Activated CD8-positive, alpha-beta memory T cell treated with anti-CD3 and anti-CD28 coated beads, Interleukin-2, amount 50 U/mL, for 1 hour (primary cell): ENCODE data around the gene EIF2AK2.

Source experiments
- DNase-seq: peaks from one replicate; pipeline ENCODE4 v3.0.0-alpha.2; 2020; ENCODE audit errors: extremely low read depth

Gene EIF2AK2

GRCh38 chr2:37100054-37100453 lies 56.7 kb downstream of the EIF2AK2 start:
- DNase-seq, result no peak

- no peak for DNase-seq
These were observed 58.2 kb downstream of the EIF2AK2 start for GRCh38 chr2:37098416-37099118.

GRCh38 chr2:37096568-37096967 lies 60.2 kb downstream of the EIF2AK2 start:
- no peak for DNase-seq

GRCh38 chr2:37091873-37092272 lies 64.9 kb downstream of the EIF2AK2 start:
- no peak for DNase-seq

- no peak for DNase-seq
These were observed 66.7 kb downstream of the EIF2AK2 start for GRCh38 chr2:37090019-37090477.

DNA sequence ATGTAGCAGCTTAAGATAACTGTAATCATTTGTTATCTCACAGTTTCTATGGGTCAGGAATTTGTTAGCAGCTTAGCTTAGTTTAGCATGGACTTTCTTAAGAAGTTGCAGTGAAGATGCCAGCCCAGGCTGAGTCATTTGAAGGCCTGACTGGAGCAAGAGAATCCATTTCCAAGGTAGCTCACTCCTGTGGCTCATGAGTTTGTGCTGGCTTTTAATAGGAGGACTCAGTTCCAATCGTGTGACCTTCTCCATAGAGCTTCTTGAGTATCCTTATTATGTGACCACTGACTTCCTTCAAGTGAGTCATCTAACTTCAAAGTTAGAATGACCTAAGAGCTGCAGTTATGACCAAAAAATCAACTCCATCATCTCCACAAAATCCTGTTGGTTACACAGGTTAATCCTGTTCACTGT lies 71.0 kb downstream of the EIF2AK2 start:
- DNase-seq, result no peak

DNA sequence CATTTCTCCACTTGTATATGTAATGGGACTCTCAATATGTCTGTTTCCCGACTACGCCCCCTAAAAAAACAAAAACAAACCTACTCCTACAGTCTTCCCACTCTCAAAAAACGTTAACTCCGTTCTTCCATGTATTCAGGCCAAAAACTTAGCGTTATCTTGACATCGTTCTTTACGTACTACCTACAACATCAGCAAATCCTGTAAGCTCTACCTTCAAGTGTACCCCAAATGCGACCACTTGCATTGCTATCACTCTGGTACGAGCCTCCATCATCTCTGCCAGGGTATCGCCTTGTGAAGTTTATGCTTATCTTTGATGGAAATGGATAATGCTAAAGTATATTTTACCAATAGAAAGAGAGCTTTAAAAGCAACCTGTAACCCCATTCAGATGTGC lies 72.0 kb downstream of the EIF2AK2 start:
- no peak for DNase-seq

DNA sequence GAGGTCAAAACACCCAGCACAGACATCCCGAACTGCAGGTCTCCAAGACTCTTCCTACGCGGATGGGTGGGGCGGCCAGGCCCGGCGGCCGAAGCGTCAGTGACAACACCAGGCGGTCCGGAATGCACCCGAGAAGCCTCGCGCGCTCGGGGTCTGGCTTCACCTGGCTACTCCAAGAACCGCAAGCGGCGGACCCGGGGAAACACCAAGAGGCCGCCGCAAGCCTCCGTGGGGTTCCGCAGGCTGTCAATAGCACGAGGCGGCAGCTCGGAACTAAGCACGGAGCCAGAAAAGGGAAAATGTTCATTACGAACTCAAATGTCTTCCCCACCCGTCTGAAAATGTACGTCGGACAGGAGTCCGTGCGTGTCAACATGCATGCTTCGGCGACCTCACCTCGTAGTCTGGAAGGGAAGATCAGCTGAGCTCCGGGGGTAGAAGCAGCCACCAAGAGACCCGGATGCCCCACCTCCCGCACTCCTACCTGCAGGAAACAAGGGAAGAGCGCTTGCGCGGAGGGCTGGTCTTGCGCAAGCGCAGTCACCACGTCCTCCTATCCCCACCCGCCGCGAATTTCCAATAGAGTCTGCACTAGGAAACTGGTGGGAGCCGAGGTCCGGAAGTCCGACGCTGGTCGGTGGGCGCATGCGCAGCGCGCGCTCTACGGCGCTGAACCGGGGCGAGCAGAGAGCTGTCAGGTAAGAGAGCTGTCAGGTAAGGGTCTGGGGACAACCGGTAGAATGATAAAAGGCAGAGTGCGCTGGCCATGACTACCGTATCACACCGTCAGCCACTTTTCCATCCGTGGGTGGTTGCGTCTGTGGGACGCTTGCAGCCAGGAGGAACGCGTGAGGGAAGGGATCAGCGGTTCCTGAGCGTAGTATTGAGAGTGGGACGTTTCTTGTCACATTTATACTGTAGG lies 72.6 kb downstream of the EIF2AK2 start, which contains the start of the genes GPATCH11 and HEATR5B:
GPATCH11 (plus strand) TSS at position 646 of the 922 bp plus-strand sequence. CDS start 3,864 bp downstream, outside the sequence.
HEATR5B (minus strand) TSS at position 500 of the 922 bp plus-strand sequence. CDS start 958 bp downstream, outside the sequence.
- peak; percentile 87 for DNase-seq

- DNase-seq, result no peak
These were observed 76.1 kb downstream of the EIF2AK2 start for GRCh38 chr2:37080689-37081088.

- DNase-seq, result no peak
These were observed 76.5 kb downstream of the EIF2AK2 start for GRCh38 chr2:37080266-37080665.

- no peak for DNase-seq
These were observed 85.8 kb downstream of the EIF2AK2 start for GRCh38 chr2:37070931-37071330.

DNA sequence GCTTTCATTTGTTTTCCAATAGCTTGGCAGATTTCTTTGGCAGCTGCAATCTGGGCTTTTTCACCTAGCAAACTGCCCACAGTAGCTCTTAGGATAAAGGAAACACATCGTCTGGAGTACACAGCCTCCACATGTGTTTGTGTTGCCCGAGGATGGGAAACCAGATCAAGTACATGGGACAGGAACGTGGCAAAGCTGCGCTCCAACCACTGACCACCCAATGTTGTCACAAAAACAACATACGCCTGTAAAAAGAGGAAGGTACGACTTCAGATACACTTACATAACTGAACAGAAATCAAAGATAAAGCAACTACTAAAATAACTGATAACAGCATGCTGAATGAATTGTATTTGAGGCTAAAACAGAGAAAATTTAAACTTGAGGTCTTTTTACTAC lies 88.1 kb downstream of the EIF2AK2 start:
- no peak for DNase-seq

- DNase-seq, result no peak
These were observed 95.0 kb downstream of the EIF2AK2 start for GRCh38 chr2:37061776-37062175.

- DNase-seq, result no peak
These were observed 95.6 kb downstream of the EIF2AK2 start for GRCh38 chr2:37061013-37061711.

DNA sequence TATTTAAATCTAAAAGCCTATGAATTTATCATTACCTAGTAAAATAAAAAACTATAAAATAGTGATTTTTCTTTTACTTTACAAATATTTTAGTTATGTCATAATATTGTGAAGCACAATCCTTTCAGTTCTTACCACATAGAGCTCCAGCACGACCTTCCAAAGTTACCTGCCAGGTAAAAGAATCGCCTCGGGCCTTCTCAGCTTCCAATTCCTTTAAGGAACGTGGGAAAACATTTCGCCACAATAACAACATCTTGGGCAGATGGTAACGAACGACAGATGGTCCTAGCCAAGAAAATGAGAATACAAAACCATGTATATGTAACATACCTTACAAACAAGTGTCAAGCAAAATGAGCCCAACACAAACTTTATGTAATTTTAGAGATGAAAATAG lies 96.3 kb downstream of the EIF2AK2 start:
- DNase-seq, result no peak

GRCh38 chr2:37059841-37060240 lies 96.9 kb downstream of the EIF2AK2 start:
- no peak for DNase-seq

GRCh38 chr2:37052600-37053332 lies 104.0 kb downstream of the EIF2AK2 start:
- no peak for DNase-seq
